Stimulated activated CD4-positive, alpha-beta T cell treated with anti-CD3 and anti-CD28 coated beads, TNF-alpha, amount 100 ng/mL, for 24 hours (primary cell): ENCODE data around the gene MTO1.
"Not testable (repeated sequence)": the region's sequence is repeated elsewhere in the genome, so short reads cannot be mapped to it uniquely, and the experiment has no call there.

Experiments used
- DNase-seq, 3 experiments: peaks; one replicate each; pipeline ENCODE4 v3.0.0-alpha.2; 2020; ENCODE audit warnings: low read depth in 3 of 3

The MTO1 gene

DNA sequence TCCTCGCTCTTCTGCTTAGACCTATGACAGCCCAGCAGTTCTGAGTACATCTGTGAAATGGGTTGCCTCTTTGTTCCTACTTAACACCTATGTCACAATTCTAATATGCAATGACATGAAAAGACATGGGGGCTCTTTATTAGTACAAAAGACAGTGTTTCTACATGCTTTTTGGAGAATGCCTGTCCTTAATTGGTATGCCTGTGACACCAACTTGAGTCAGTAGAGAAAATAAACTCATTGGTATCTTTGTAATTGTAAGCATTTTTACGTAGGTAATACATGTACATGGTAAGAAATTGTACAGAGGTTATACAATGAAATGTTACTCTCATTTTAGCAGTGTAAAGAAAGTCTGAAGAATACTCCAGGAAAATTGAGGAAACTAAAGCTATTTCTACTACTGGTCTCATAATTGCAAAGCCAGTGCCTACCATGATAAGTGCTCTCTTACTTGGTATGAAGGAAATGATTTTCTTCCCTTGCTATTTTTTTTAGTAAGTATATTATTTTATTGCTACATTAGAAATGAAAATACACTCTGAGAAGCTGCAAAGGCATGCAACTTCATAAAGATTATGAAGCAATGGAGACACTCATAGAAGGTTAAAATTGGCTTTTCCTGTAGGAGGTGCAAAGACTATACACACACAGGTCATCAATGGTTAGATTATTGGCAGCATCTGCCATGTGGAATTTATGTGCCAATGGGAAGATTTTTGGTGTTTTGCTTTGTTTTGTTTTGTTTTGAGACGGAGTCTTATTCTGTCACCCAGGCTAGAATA is 64.2 kb downstream of the MTO1 start:
- DNase-seq = no peak

GRCh38 chr6:73528897-73529296 is 67.4 kb downstream of the MTO1 start:
- no peak for DNase-seq

- DNase-seq = no peak
These were observed 70.8 kb downstream of the MTO1 start for GRCh38 chr6:73532293-73532692.

- DNase-seq = no peak
These were observed 73.1 kb downstream of the MTO1 start for GRCh38 chr6:73534628-73535027.

GRCh38 chr6:73537677-73538076 is 76.1 kb downstream of the MTO1 start:
- no peak for DNase-seq

- DNase-seq = no peak
These were observed 76.7 kb downstream of the MTO1 start for GRCh38 chr6:73538116-73538779.

DNA sequence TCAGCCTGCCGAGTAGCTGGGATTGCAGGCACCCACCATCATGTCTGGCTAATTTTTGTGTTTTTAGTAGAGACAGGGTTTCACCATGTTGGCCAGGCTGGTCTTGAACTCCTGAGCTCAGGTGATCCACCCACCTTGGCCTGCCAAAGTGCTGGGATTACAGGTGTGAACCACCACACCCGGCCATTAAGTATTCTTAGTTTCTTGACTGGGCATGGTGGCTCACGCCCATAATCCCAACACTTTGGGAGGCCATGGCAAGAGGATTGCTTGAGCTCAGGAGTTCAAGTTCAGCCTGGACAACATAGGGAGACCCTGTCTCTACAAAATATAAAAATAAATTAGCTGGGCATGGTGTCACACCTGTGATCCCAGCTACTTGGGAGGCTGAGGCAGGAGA is 80.9 kb downstream of the MTO1 start:
- DNase-seq = not testable (repeated sequence)

DNA sequence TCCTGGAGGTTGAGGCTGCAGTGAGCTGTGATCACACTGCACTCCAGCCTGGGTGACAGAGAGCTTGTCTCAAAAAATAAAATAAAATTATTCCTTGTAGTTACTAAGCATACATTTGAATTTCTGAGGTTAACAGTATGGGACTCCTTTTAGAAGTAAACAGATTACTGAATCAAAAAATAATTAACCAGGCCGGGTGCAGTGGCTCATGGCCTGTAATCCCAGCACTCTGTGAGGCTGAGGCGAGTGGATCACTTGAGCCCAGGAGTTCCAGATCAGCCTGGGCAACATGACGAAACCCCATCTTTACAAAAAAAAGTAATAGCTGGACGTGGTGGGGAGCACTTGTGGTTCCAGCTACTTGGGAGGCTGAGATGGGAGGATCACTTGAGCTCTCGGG is 81.4 kb downstream of the MTO1 start:
- no peak for DNase-seq

- no peak for DNase-seq
These were observed 85.5 kb downstream of the MTO1 start for GRCh38 chr6:73547036-73547435.

- DNase-seq = no peak
These were observed 87.2 kb downstream of the MTO1 start for GRCh38 chr6:73548458-73549446.

DNA sequence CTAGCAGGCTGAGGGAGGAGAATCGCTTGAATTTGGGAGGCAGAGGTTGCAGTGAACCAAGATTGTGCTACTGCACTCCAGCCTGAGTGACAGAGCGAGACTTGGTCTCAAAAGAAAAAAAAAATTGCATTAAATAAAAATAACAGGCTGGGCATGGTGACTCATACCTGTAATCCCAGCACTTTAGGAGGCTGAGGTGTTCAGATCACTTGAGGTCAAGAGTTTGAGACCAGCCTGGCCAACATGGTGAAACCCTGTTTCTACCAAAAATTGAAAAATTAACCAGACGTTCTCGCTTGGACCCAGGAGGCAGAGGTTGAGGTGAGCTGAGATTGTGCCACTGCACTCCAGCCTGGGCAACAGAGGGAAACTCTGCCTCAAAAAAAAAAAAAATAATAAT is 89.6 kb downstream of the MTO1 start:
- not testable (repeated sequence) for DNase-seq

- not testable (repeated sequence) for DNase-seq
These were observed 93.9 kb downstream of the MTO1 start for GRCh38 chr6:73555380-73555949.

- no peak for DNase-seq
These were observed 95.3 kb downstream of the MTO1 start for GRCh38 chr6:73556836-73557235.
